Measurements from ENCODE around the gene THBS3.
"Not testable (repeated sequence)": the region's sequence is repeated elsewhere in the genome, so short reads cannot be mapped to it uniquely, and the experiment has no call there.

The THBS3 gene

GRCh38 chr1:155189926-155190325 is 17.8 kb downstream of the THBS3 start:
- ATAC-seq, H3K27ac Mint-ChIP-seq, H3K4me3 Mint-ChIP-seq, H3K9me3 Mint-ChIP-seq, DNase-seq, H3K27me3 Mint-ChIP-seq: not testable (repeated sequence)
- H3K4me1 Mint-ChIP-seq = peaks cover 37% of the 10 kb centered on the region

- Mint-ChIP-seq H3K4me3 (no peak overlapping the region), H3K27me3 (no peaks in the 10 kb centered on the region), H3K9me3 (no peaks in the 10 kb centered on the region), H3K27ac (peak overlapping the region in 1 of 2 donors; percentile 95), H3K4me1 (peaks cover 21% of the 10 kb centered on the region)
- ATAC-seq (no peak), DNase-seq (no peak)
These were observed 19.4 kb downstream of the THBS3 start for GRCh38 chr1:155188268-155188667.

DNA sequence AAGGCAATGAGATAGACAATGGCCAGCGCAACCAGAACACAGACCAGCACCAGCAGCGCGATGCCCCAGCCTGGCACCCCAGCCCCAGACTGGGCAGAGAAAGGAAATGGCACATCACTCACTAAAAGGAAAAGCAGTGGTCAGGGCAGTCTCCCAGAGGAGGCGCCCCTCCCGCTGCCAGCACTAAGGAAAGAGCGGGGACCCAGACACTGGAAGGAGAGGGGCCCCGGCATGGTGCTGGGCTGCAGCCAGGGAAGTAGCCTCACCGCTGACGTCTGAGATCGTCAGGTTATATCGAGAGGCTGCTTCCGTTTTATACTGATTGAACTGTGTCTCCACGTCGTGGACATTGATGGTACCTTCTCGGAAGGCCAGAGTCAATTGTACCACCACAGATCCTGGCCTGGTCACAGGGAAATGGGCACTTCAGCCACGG is 20.2 kb downstream of the THBS3 start:
- H3K9me3 Mint-ChIP-seq = no peaks in the 10 kb centered on the region

DNA sequence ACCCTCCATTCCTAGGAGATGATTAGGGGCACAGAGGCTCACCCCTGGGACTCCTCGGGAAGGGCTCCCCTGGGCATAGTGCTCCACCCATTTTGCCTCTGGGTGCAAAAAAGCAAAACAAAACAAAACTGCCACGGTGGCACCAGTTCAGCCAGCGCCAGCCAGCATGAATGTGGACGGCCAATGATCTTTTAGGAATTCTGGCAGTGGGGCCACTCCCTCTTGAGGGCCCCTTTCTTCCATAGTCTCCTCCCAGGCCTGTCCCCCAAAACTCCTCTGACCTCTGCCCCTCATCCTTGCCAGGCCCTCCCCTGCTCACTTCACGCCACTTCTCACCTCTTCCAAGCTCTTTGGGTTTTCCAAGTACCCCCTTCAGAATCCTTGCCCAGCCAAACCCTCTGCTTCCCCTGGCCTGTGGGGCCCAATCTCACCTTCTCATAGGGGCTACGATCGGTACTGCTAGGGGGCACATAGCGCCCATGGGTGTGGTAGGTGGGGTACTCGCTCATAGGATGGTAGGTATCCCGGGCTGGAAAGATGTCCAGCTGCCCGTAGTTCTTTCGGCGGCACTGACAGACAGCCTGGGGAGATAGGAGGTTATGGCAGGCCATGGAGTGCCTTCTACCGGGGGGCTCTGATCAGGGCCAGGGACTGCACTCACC is 20.8 kb downstream of the THBS3 start:
- ATAC-seq (no peak), DNase-seq (no peak)
- no peak overlapping the region for H3K4me3 Mint-ChIP-seq
- no peak overlapping the region for H3K27ac Mint-ChIP-seq
- H3K27me3 Mint-ChIP-seq = no peaks in the 10 kb centered on the region
- peaks cover 7% of the 10 kb centered on the region for H3K4me1 Mint-ChIP-seq
- H3K9me3 Mint-ChIP-seq = no peaks in the 10 kb centered on the region

More for the DNA sequence above, 20.2 kb downstream of the THBS3 start:
- Mint-ChIP-seq H3K4me3 (no peak overlapping the region), H3K4me1 (peaks cover 13% of the 10 kb centered on the region), H3K27me3 (no peaks in the 10 kb centered on the region), H3K27ac (no peak overlapping the region)
- ATAC-seq = no peak
- DNase-seq = no peak

DNA sequence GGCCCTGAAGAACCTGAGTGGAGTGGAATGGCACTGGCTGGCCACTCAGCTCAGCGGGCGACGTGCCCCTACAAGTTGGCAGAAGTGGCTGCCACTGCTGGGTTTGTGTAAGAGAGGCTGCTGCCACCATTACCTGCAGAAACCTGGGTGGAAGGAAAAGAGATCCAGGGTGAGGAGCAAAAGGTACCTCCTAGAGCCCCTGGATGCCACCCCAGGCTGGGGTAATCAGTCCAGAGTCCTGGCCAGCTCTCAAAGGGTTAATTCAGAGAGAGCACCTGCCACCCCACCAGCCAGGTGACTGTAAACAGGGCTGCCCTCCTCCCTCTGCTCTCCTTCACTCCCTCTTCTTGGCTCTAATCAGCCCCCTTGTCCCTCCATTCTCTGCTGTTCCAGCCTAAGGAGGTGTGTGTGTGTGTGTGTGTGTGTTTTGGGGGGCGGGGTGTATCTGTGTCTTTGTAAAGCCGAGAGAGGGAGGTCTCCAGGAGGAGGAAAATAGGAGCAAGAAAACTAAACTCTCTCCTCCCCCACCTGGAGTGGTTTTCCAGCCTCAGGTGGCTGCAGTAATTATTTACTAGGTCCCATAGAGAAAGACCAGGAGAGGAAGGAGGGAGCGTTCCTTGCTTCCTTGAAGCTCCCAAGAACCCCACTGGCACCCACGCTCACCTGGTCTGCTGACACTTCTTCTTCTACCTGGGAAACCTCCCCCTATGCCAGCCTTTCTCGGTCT is 21.5 kb downstream of the THBS3 start:
- H3K27ac Mint-ChIP-seq = peak overlapping the region in 1 of 2 donors; percentile 69
- H3K4me3 Mint-ChIP-seq = no peak overlapping the region
- no peaks in the 10 kb centered on the region for H3K27me3 Mint-ChIP-seq
- H3K9me3 Mint-ChIP-seq = no peaks in the 10 kb centered on the region
- peak; percentile 10 for ATAC-seq
- DNase-seq = no peak
- peaks cover 6% of the 10 kb centered on the region for H3K4me1 Mint-ChIP-seq

DNA sequence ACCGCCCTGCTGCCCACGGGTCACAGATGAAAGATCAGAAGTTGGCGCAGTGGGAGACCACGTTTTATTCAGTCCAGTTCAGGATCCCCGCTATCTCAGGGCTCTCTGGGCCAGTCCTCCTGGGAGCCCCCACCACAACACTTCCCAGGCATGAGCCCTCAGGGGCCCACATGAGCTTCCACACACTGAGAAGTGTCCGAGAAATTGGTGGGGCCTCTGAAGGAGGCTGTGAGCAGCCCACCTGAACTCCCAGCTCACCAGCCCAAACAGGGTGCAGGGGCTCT is 22.0 kb downstream of the THBS3 start:
- Mint-ChIP-seq H3K4me1 (peaks cover 6% of the 10 kb centered on the region), H3K9me3 (no peaks in the 10 kb centered on the region), H3K27ac (peak overlapping the region in 1 of 2 donors; percentile 69), H3K27me3 (no peaks in the 10 kb centered on the region), H3K4me3 (no peak overlapping the region)
- no peak for ATAC-seq
- DNase-seq = no peak

GRCh38 chr1:155184835-155185782 is 22.6 kb downstream of the THBS3 start:
- H3K27ac Mint-ChIP-seq = no peak overlapping the region
- no peaks in the 10 kb centered on the region for H3K27me3 Mint-ChIP-seq
- ATAC-seq (peak; percentile 13), DNase-seq (no peak)
- no peaks in the 10 kb centered on the region for H3K9me3 Mint-ChIP-seq
- no peak overlapping the region for H3K4me3 Mint-ChIP-seq
- peaks cover 6% of the 10 kb centered on the region for H3K4me1 Mint-ChIP-seq

DNA sequence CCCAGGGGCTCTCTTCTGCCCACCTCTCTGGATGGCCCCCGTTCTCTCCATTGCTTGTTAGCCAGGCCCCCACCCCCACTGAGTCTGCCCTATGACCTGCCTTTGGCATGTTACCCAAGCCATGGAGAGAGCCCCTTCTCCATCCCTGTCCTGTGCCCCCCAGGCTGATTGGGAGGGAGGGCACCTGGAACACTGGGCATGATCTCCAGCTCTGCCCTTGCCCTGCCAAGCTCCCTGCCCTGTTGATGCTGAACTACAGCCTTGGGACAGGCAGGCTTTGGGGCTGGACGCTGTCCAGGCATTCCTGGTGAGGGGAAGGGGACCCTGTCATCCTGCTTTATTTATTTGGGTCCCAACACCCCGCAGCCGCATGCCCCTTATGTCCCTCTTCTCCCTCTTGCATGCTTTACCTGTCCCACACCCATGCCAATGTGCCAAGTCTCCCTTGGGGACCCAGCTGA is 23.3 kb downstream of the THBS3 start:
- H3K4me1 Mint-ChIP-seq = peaks cover 6% of the 10 kb centered on the region
- no peak overlapping the region for H3K4me3 Mint-ChIP-seq
- ATAC-seq (no peak), DNase-seq (no peak)
- no peak overlapping the region for H3K27ac Mint-ChIP-seq
- H3K9me3 Mint-ChIP-seq = no peaks in the 10 kb centered on the region
- no peaks in the 10 kb centered on the region for H3K27me3 Mint-ChIP-seq

- Mint-ChIP-seq H3K27ac (peak overlapping the region in 1 of 2 donors; percentile 1), H3K4me1 (peaks cover 6% of the 10 kb centered on the region), H3K9me3 (no peaks in the 10 kb centered on the region), H3K4me3 (no peak overlapping the region), H3K27me3 (no peaks in the 10 kb centered on the region)
- no peak for DNase-seq
- ATAC-seq = no peak
These were observed 23.9 kb downstream of the THBS3 start for GRCh38 chr1:155183775-155184221.

- no peaks in the 10 kb centered on the region for H3K27me3 Mint-ChIP-seq
- H3K9me3 Mint-ChIP-seq = no peaks in the 10 kb centered on the region
These were observed 25.6 kb downstream of the THBS3 start for GRCh38 chr1:155182052-155182550.

GRCh38 chr1:155181371-155182051 is 26.2 kb downstream of the THBS3 start:
- Mint-ChIP-seq H3K4me1 (peaks cover 12% of the 10 kb centered on the region), H3K4me3 (no peak overlapping the region), H3K27ac (no peak overlapping the region), H3K9me3 (no peaks in the 10 kb centered on the region), H3K27me3 (no peaks in the 10 kb centered on the region)
- ATAC-seq (no peak), DNase-seq (no peak)

More at GRCh38 chr1:155182052-155182550, 25.6 kb downstream of the THBS3 start:
- peaks cover 6% of the 10 kb centered on the region for H3K4me1 Mint-ChIP-seq
- no peak overlapping the region for H3K4me3 Mint-ChIP-seq
- no peak for ATAC-seq
- no peak for DNase-seq
- no peak overlapping the region for H3K27ac Mint-ChIP-seq

- H3K4me3 Mint-ChIP-seq = no peak overlapping the region
- no peak for ATAC-seq
- no peaks in the 10 kb centered on the region for H3K27me3 Mint-ChIP-seq
- DNase-seq = no peak
- peak overlapping the region in 1 of 2 donors; percentile 21 for H3K27ac Mint-ChIP-seq
- H3K9me3 Mint-ChIP-seq = no peaks in the 10 kb centered on the region
- H3K4me1 Mint-ChIP-seq = peaks cover 33% of the 10 kb centered on the region
These were observed 28.3 kb downstream of the THBS3 start for GRCh38 chr1:155179112-155180031.

GRCh38 chr1:155178441-155179111 is 29.1 kb downstream of the THBS3 start:
- H3K9me3 Mint-ChIP-seq = no peaks in the 10 kb centered on the region
- no peak overlapping the region for H3K27ac Mint-ChIP-seq
- no peak overlapping the region for H3K4me3 Mint-ChIP-seq
- H3K4me1 Mint-ChIP-seq = peaks cover 41% of the 10 kb centered on the region
- ATAC-seq = no peak
- no peaks in the 10 kb centered on the region for H3K27me3 Mint-ChIP-seq
- DNase-seq = peak in 1 of 2 donors; percentile 7

GRCh38 chr1:155177918-155178281 is 29.8 kb downstream of the THBS3 start:
- Mint-ChIP-seq H3K27me3 (no peaks in the 10 kb centered on the region), H3K9me3 (no peaks in the 10 kb centered on the region), H3K27ac (no peak overlapping the region), H3K4me1 (peaks cover 47% of the 10 kb centered on the region), H3K4me3 (no peak overlapping the region)
- ATAC-seq = no peak
- DNase-seq = peak in 1 of 2 donors; percentile 6
